ENCODE data around the gene GPBP1.

Gene GPBP1

GRCh38 chr5:57209316-57210040, 35.6 kb downstream of the GPBP1 start:
- TF ChIP-seq CTCF (IDR thresholded peaks at IDR 0.05): no peak

- TF ChIP-seq CTCF (IDR thresholded peaks at IDR 0.05): no peak
These were observed 36.8 kb downstream of the GPBP1 start for GRCh38 chr5:57210633-57211032.

GRCh38 chr5:57211039-57211438, 37.2 kb downstream of the GPBP1 start:
- no peak for TF ChIP-seq CTCF (IDR thresholded peaks at IDR 0.05)

- no peak for TF ChIP-seq CTCF (IDR thresholded peaks at IDR 0.05)
These were observed 41.9 kb downstream of the GPBP1 start for GRCh38 chr5:57215629-57216195.

GRCh38 chr5:57216714-57217113, 42.9 kb downstream of the GPBP1 start:
- TF ChIP-seq CTCF (IDR thresholded peaks at IDR 0.05): no peak

GRCh38 chr5:57219386-57219785, 45.5 kb downstream of the GPBP1 start:
- TF ChIP-seq CTCF (IDR thresholded peaks at IDR 0.05): no peak

GRCh38 chr5:57221049-57221568, 47.2 kb downstream of the GPBP1 start:
- TF ChIP-seq CTCF (IDR thresholded peaks at IDR 0.05): peak; percentile 89
